Heart right ventricle (tissue), 16 donors: ENCODE results near the gene MB21D2. TPM values are rescaled to one million over a fixed set of nuclear protein-coding genes. Genes with fewer than 3 reads are reported as not detected.

Source experiments
- ATAC-seq, 8 donors: fragments of 200-7000 bp; cut with Tn5 transposase; one replicate each; pipeline ENCODE4 v1.9.1; 2020; ENCODE audit warnings: mild to moderate bottlenecking in 8 of 8, moderate library complexity in 8 of 8, moderate number of reproducible peaks in 1 of 8
- DNase-seq, 2 donors: peaks; one replicate each; pipeline ENCODE4 v3.0.0-alpha.2; 2020
- H3K27ac ChIP-seq, 10 donors: fragments of 200-600 bp; sonication (generic) in 2 of 10; one replicate each; pipeline versions ENCODE4 v1.5.0 to v1.8.0; 2020 to 2022; ENCODE audit warnings: mild to moderate bottlenecking in 3 of 10
- H3K27me3 ChIP-seq, 7 donors: fragments of 200-600 bp; one replicate each; pipeline ENCODE4 v1.8.0; 2021 to 2022; ENCODE audit warnings: mild to moderate bottlenecking in 2 of 7
- H3K36me3 ChIP-seq, 9 donors: fragments of 200-600 bp; sonication (generic) in 1 of 9; one replicate each; pipeline versions ENCODE4 v1.5.0 to v1.8.0; 2020 to 2022; ENCODE audit warnings: mild to moderate bottlenecking in 2 of 9
- H3K4me1 ChIP-seq, 9 donors: fragments of 200-600 bp; sonication (generic) in 1 of 9; one replicate each; pipeline versions ENCODE4 v1.5.0 to v1.8.0; 2020 to 2022; ENCODE audit warnings: mild to moderate bottlenecking in 4 of 9
- H3K4me3 ChIP-seq, 10 donors: fragments of 200-600 bp; sonication (generic) in 2 of 10; one replicate each; pipeline versions ENCODE4 v1.5.0 to v1.8.0; 2020 to 2022; ENCODE audit warnings: mild to moderate bottlenecking in 7 of 10, moderate library complexity in 2 of 10
- H3K9me3 ChIP-seq, 11 donors: fragments of 200-600 bp in 10 of 11; sonication (generic) in 2 of 11; one replicate each; pipeline versions ENCODE4 v1.5.0 to v1.8.0; 2013 to 2022; ENCODE audit warnings: mild to moderate bottlenecking in 2 of 11, control low read depth in 1 of 11, moderate library complexity in 1 of 11
- CTCF ChIP-seq, 9 donors: fragments of 200-600 bp; sonication (generic) in 2 of 9; IDR thresholded peaks; one replicate each; pipeline versions ENCODE4 v1.5.0 to v1.8.0; 2021 to 2022; ENCODE audit warnings: antibody characterized with exemption in 9 of 9, mild to moderate bottlenecking in 5 of 9, moderate library complexity in 1 of 9
- WGBS, 2 donors: extraction: QIAGEN DNeasy Blood & Tissue Kit; methylation state at CpG; one replicate each; pipeline ENCODE4 v1.1.7; 2013; ENCODE audit warnings: inconsistent platforms in 1 of 2; 5-methylcytosine and 5-hydroxymethylcytosine counted together
- intact Hi-C, 10 donors: fragments of 100-400 bp; cut with DNase I; formaldehyde crosslinking; loops; one replicate each; pipeline versions ENCODE4 v1.11.1 to v1.14.2; 2022
- polyA plus RNA-seq, 2 donors: library from polyadenylated mRNA; stranded (reverse); fragments of 200-250 nt; gene quantifications; one replicate each; pipeline ENCODE4 v1.2.3, GENCODE V29; 2013
- total RNA-seq, 10 donors: library from RNA; stranded (reverse); fragmentation: NEBNext Ultra II Directional in 3 of 10; extraction: Animal tissue kit (Norgen Biotek cat#: 25700) in 3 of 10; gene quantifications; one replicate each; pipeline versions ENCODE4 v1.2.1 to v1.2.4, GENCODE V29; 2021 to 2023
- donor health status: Arrhythmogenic right ventricular cardiomyopathy.
- donor health status: ischemic (EF 13 %, LVEDD 7.1; RV severe dilation, severe dysfunction).
- donor health status: healthy with polysubstance abuse.
- donor health status: DM: no; HTN: yes; CAD: no.
- donor health status: DM: no; HTN: no; CAD: no.
- donor health status: ischemic (EF 25% LVEDD 6.9; RV normal size, moderate dysfunction).
- donor health status: ischemic (EF 25% LVEDD 5.7; RV mildly dilated, moderate dysfunction).
- donor health status: healthy.
- donor health status: DM: yes; HTN: yes; CAD: no.
- donor health status: Ischemic cardiomyopathy.
- donor health status: ischemic (EF 35%, LVEDD 5.7; RV mildly dilated, moderate dysfunction).
- donor health status: nonischemic (EF 11% LVEDD 7.7; RV severe dilation, severe dysfunction).
- donor health status: DM: yes; HTN: yes; CAD: no.
- donor health status: PGD.
- donor health status: ischemic (EF 29% LVEDD 5.4; RV normal size, mild dysfunction).
- donor health status: nonischemic (EF 23%, LVEDD 6.1; RV moderate dilation, normal function).

The MB21D2 gene
- total and polyA plus RNA-seq, 12 donors = 0.80 to 4.4 (median 2.8) TPM

- H3K9me3 ChIP-seq = peaks cover 0 to 8% (median 0%) of the 10 kb centered on the region in 11 donors
- WGBS, 2 donors = 35 to 57% methylated on average over 4 of the region's 4 CpGs
- H3K36me3 ChIP-seq = no peaks in the 10 kb centered on the region
- H3K27ac ChIP-seq = no peak overlapping the region
- DNase-seq (no peak), ATAC-seq (no peak)
- no peak for TF ChIP-seq CTCF (IDR thresholded peaks at IDR 0.05)
- H3K4me1 ChIP-seq = peaks cover 0 to 17% (median 5%) of the 10 kb centered on the region in 9 donors
- intact Hi-C loops = no loop called here
- no peaks in the 10 kb centered on the region for H3K27me3 ChIP-seq
- H3K4me3 ChIP-seq = no peak overlapping the region
Observed at GRCh38 chr3:192907784-192908183, 9.9 kb downstream of the MB21D2 start.

GRCh38 chr3:192906940-192907339 is 10.7 kb downstream of the MB21D2 start:
- intact Hi-C loops = no loop called here
- WGBS, 2 donors = 88 to 90% methylated on average over 1 of the region's 1 CpG
- no peaks in the 10 kb centered on the region for H3K27me3 ChIP-seq

GRCh38 chr3:192905980-192906678 is 11.5 kb downstream of the MB21D2 start:
- WGBS, 2 donors = 85 to 90% methylated on average over 3 of the region's 3 CpGs
- no peak for DNase-seq
- peaks cover 0 to 20% (median 7%) of the 10 kb centered on the region in 9 donors for H3K4me1 ChIP-seq
- H3K27me3 ChIP-seq = no peaks in the 10 kb centered on the region
- no peak for ATAC-seq
- H3K27ac ChIP-seq = no peak overlapping the region
- TF ChIP-seq CTCF (IDR thresholded peaks at IDR 0.05) = no peak
- intact Hi-C loops = no loop called here
- H3K4me3 ChIP-seq = no peak overlapping the region
- H3K9me3 ChIP-seq = peaks cover 0 to 8% (median 0%) of the 10 kb centered on the region in 11 donors
- no peaks in the 10 kb centered on the region for H3K36me3 ChIP-seq

More at GRCh38 chr3:192906940-192907339, 10.7 kb downstream of the MB21D2 start:
- Histone ChIP-seq H3K4me3 (no peak overlapping the region), H3K36me3 (no peaks in the 10 kb centered on the region), H3K4me1 (peaks cover 0 to 17% (median 8%) of the 10 kb centered on the region in 9 donors), H3K27ac (no peak overlapping the region), H3K9me3 (peaks cover 0 to 8% (median 0%) of the 10 kb centered on the region in 11 donors)
- DNase-seq (no peak), ATAC-seq (no peak)
- TF ChIP-seq CTCF (IDR thresholded peaks at IDR 0.05) = no peak

- H3K4me1 ChIP-seq = peaks cover 0 to 20% (median 8%) of the 10 kb centered on the region in 9 donors
- H3K4me3 ChIP-seq = no peak overlapping the region
- intact Hi-C loops = no loop called here
- H3K27ac ChIP-seq = no peak overlapping the region
- no peaks in the 10 kb centered on the region for H3K27me3 ChIP-seq
- ATAC-seq (no peak), DNase-seq (no peak)
- no peaks in the 10 kb centered on the region for H3K36me3 ChIP-seq
- 92 to 94% methylated on average over 10 of the region's 10 CpGs for WGBS, 2 donors
- peaks cover 0 to 8% (median 0%) of the 10 kb centered on the region in 11 donors for H3K9me3 ChIP-seq
- no peak for TF ChIP-seq CTCF (IDR thresholded peaks at IDR 0.05)
Observed at GRCh38 chr3:192904632-192905289, 12.9 kb downstream of the MB21D2 start.
